SK-N-SH (cell line): ENCODE data around the gene LETM1.

Experiments
- POLR2AphosphoS5 ChIP-seq: IDR thresholded peaks from 2 replicates; pipeline ENCODE4 v1.6.1; 2012; ENCODE audit warnings: low read depth, low read length
- TCF12 ChIP-seq: IDR thresholded peaks from 2 replicates; pipeline ENCODE4 v1.4.0; 2012
- YY1 ChIP-seq: IDR thresholded peaks from 2 replicates; pipeline ENCODE4 v1.4.0; 2012; ENCODE audit warnings: low read depth, mild to moderate bottlenecking

DNA sequence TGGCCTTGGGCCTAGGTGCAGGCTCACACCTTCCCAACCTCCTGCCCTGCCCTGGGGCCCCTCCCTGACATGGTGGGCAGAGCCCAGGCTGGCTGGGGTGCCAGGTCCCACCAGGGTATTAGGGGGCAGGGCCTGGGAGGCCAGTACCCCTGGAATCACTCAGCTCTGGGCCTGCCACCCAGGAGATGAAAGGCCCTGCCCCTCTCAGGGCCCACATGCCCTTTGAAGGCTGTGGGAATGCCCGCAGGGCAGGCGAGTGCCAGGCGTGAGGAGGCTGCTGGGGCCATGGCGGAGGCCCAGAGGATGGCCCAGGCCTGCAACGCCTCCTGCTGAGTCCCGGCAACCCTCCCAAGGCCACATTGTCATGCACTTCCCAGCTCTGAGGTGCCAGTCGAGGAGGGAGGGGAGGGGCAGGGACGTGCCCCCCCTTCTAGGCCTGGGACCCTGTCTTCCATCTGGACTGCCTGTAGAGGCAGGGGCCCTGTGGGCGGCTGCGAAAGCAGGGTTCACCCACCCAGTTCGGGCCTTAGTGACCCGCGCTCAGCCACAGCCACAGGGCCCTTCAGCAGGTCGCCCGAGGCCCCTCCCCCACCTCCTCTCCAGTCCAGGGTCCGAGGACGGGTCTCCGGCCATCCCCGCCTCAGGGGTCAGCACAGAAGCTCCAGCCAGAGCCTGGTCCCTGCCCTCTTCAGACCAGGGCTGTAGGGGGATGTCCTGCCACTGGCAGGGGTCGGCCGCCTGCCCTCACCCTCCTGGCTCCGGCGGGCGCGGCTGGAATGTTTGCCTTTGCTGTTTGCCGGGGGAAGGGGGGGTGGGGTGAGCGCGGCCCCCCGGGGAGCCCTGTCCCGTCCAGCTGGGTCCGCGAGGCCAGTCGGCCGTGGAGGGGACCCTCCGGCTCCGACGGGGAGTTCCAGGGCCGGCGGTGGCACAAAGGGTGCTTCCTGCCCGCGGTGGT, 89.6 kb downstream of the LETM1 start:
- TF ChIP-seq POLR2AphosphoS5 (no peak), YY1 (no peak), TCF12 (no peak)
